GM12873 (cell line): ENCODE data around the gene TCF4.
A peak's percentile ranks its signal among the peaks of the same experiment; 100 is the strongest.

ENCODE experiments used
- CTCF ChIP-seq: IDR thresholded peaks from 2 replicates; pipeline ENCODE4 v1.5.1; 2012; ENCODE audit warnings: low read depth, mild to moderate bottlenecking, moderate library complexity, low read length, control low read depth; ENCODE audit not compliant: insufficient read depth; ENCODE audit errors: missing control alignments

Gene TCF4

GRCh38 chr18:55585920-55586561 is 2.0 kb downstream of the TCF4 start:
- TF ChIP-seq CTCF = no peak

GRCh38 chr18:55585065-55585919 is 2.7 kb downstream of the TCF4 start:
- TF ChIP-seq CTCF = no peak

GRCh38 chr18:55584201-55584600 is 3.8 kb downstream of the TCF4 start:
- no peak for TF ChIP-seq CTCF

- no peak for TF ChIP-seq CTCF
Observed at GRCh38 chr18:55582325-55582724, 5.7 kb downstream of the TCF4 start.

GRCh38 chr18:55579501-55580270 is 8.3 kb downstream of the TCF4 start:
- no peak for TF ChIP-seq CTCF

- TF ChIP-seq CTCF = peak; percentile 13
Observed at GRCh38 chr18:55577812-55578539, 10.0 kb downstream of the TCF4 start.
